OCI-LY7 (cell line): ENCODE measurements around the gene RXFP2. TPM values are rescaled to one million over a fixed set of nuclear protein-coding genes. Genes with fewer than 3 reads are reported as not detected.

Source experiments
- BruUV-seq: library from RNA; stranded (reverse); fragments of 400-500 nt; replicated peaks from 2 replicates; lab custom pipeline; 2021; lab: Mats Ljungman, UMichigan
- CTCF ChIA-PET: fragments of 300-600 bp; sonication (Branson Sonifier 250); formaldehyde crosslinking; loops from one replicate; lab custom pipeline; 2022; ENCODE audit warnings: antibody characterized with exemption; ENCODE audit not compliant: unreplicated experiment; lab: Charles Lee
- POLR2A ChIA-PET: fragments of 300-600 bp; sonication (Branson Sonifier 250); formaldehyde crosslinking; loops from one replicate; lab custom pipeline; 2022; ENCODE audit warnings: antibody characterized with exemption; lab: Charles Lee
- DNase-seq: peaks from one replicate; pipeline ENCODE4 v3.0.0-alpha.2; 2015; ENCODE audit warnings: low spot score
- H2AFZ ChIP-seq: fragments of 200-600 bp; sonication (generic), shearing (Covaris generic); 2 replicates; pipeline ENCODE4 v1.6.1; 2014; ENCODE audit warnings: mild to moderate bottlenecking, antibody characterized with exemption, low read length, moderate library complexity
- H3K27ac ChIP-seq: fragments of 200-600 bp; sonication (generic); 2 replicates; pipeline ENCODE4 v1.5.1; 2014; ENCODE audit warnings: mixed run types, low read depth, mild to moderate bottlenecking, moderate library complexity, low read length, inconsistent platforms; ENCODE audit not compliant: poor library complexity, severe bottlenecking
- H3K36me3 ChIP-seq: fragments of 200-600 bp; sonication (generic); 2 replicates; pipeline ENCODE4 v1.6.1; 2014; ENCODE audit warnings: mild to moderate bottlenecking, antibody characterized with exemption, low read length, moderate library complexity, mixed read lengths; ENCODE audit not compliant: insufficient read depth
- H3K4me1 ChIP-seq: fragments of 200-600 bp; sonication (generic); 2 replicates; pipeline ENCODE4 v1.5.1; 2014; ENCODE audit warnings: mild to moderate bottlenecking, low read length; ENCODE audit not compliant: insufficient read depth, poor library complexity, severe bottlenecking
- H3K4me2 ChIP-seq: fragments of 200-600 bp; sonication (generic); 2 replicates; pipeline ENCODE4 v1.6.1; 2014; ENCODE audit warnings: mild to moderate bottlenecking, low read length
- H3K4me3 ChIP-seq: fragments of 200-600 bp; sonication (generic); 2 replicates; pipeline ENCODE4 v1.5.1; 2014; ENCODE audit warnings: mild to moderate bottlenecking, low read depth, low read length; ENCODE audit not compliant: poor library complexity, severe bottlenecking
- H3K79me2 ChIP-seq: fragments of 200-600 bp; sonication (generic); 2 replicates; pipeline ENCODE4 v1.6.1; 2016; ENCODE audit warnings: low read depth, mild to moderate bottlenecking, low read length, moderate library complexity, mixed read lengths; ENCODE audit not compliant: insufficient read depth
- H3K9me2 ChIP-seq: fragments of 200-600 bp; sonication (generic); 2 replicates; pipeline ENCODE4 v1.6.1; 2016; ENCODE audit warnings: mild to moderate bottlenecking, low read length, mixed read lengths; ENCODE audit not compliant: insufficient read depth
- H3K9me3 ChIP-seq: fragments of 200-600 bp; sonication (generic); 2 replicates; pipeline ENCODE4 v1.6.1; 2014; ENCODE audit warnings: mild to moderate bottlenecking, mixed run types, low read length, mixed read lengths
- H4K20me1 ChIP-seq: fragments of 200-600 bp; sonication (generic); 2 replicates; pipeline ENCODE4 v1.6.1; 2014; ENCODE audit warnings: mild to moderate bottlenecking, antibody characterized with exemption, low read length, moderate library complexity, mixed read lengths; ENCODE audit not compliant: insufficient read depth
- CTCF ChIP-seq: fragments of 200-600 bp; sonication (generic); conservative IDR thresholded peaks from 2 replicates; pipeline ENCODE4 v1.5.1; 2014; ENCODE audit warnings: mild to moderate bottlenecking, antibody characterized with exemption, low read length, moderate library complexity, mixed read lengths
- EZH2phosphoT487 ChIP-seq: fragments of 200-600 bp; sonication (generic); IDR thresholded peaks from 2 replicates; pipeline ENCODE4 v1.6.1; 2018; ENCODE audit warnings: low read depth, borderline replicate concordance, mild to moderate bottlenecking, mixed run types, antibody characterized with exemption, low read length, moderate library complexity, mixed read lengths
- intact Hi-C: fragments of 100-400 bp; cut with micrococcal nuclease; formaldehyde crosslinking; loops from one replicate; pipeline ENCODE4 v1.10.0; 2022; ENCODE audit not compliant: unreplicated experiment
- total RNA-seq, 2 experiments: library from RNA; depleted of rRNA in 1 of 2; stranded (reverse); fragments of >200 nt in 1 of 2; shearing (Covaris generic) in 1 of 2; gene quantifications; 2 replicates each; pipeline ENCODE4 v1.2.3, GENCODE V29; 2014 to 2022

The RXFP2 gene
- total RNA-seq, 2 experiments from 2014 or later, result not detected

DNA sequence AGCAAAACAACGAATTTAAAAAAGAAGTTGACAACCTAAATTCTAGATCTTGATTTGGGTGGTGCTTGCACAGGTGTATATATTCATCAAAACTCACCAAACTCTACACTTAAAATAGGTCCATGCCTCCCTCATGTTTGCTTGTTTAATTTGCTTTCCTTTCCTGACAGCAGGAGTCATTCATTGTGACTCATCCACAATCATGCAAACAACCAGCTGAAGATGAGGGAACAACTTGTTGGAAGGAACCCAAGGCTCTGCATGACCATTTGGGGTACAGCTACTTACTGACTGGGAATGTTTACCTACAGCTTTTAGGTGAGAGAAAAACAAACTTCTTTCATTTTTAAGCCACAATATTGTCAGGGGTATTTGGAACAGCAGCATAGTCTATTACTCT, 96.6 kb downstream of the RXFP2 start:
- POLR2A ChIA-PET, result no interaction called here
- intact Hi-C loops, result no loop called here
- Histone ChIP-seq H3K79me2 (no peaks in the 10 kb centered on the region), H4K20me1 (no peaks in the 10 kb centered on the region), H3K4me1 (no peaks in the 10 kb centered on the region), H3K9me3 (no peaks in the 10 kb centered on the region), H3K9me2 (no peaks in the 10 kb centered on the region), H3K27ac (no peak overlapping the region), H3K4me2 (no peak overlapping the region), H3K36me3 (no peaks in the 10 kb centered on the region), H2AFZ (no peak overlapping the region), H3K4me3 (no peak overlapping the region)
- TF ChIP-seq CTCF (no peak), EZH2phosphoT487 (no peak)
- no peak for DNase-seq
- BruUV-seq, result no TSS peak
- CTCF ChIA-PET, result no interaction called here

- TF ChIP-seq EZH2phosphoT487, result no peak
- TF ChIP-seq CTCF, result no peak
- H3K79me2 ChIP-seq, result no peaks in the 10 kb centered on the region
- no peak overlapping the region for H3K4me3 ChIP-seq
- POLR2A ChIA-PET, result interaction anchor here (0.6 kb wide), 1 partner anchor 112 kb away, joined by 3 read pairs; no protein-coding TSS in a partner anchor
- no TSS peak for BruUV-seq
- no peak overlapping the region for H3K27ac ChIP-seq
- intact Hi-C loops, result no loop called here
- H3K4me1 ChIP-seq, result no peaks in the 10 kb centered on the region
- no peak overlapping the region for H3K4me2 ChIP-seq
- H3K9me3 ChIP-seq, result no peaks in the 10 kb centered on the region
- no peak overlapping the region for H2AFZ ChIP-seq
- no peaks in the 10 kb centered on the region for H3K36me3 ChIP-seq
- CTCF ChIA-PET, result no interaction called here
- DNase-seq, result no peak
- no peaks in the 10 kb centered on the region for H3K9me2 ChIP-seq
- H4K20me1 ChIP-seq, result no peaks in the 10 kb centered on the region
These were observed 103.7 kb downstream of the RXFP2 start for GRCh38 chr13:31843044-31843443.

GRCh38 chr13:31846182-31846938, 107.0 kb downstream of the RXFP2 start:
- CTCF ChIA-PET, result no interaction called here
- peak overlapping the region; percentile 61 for H3K4me3 ChIP-seq

More at GRCh38 chr13:31846182-31846938, 107.0 kb downstream of the RXFP2 start:
- no peaks in the 10 kb centered on the region for H3K9me3 ChIP-seq
- POLR2A ChIA-PET, result interaction anchor here (0.6 kb wide), 1 partner anchor 226 kb away, joined by 3 read pairs; no protein-coding TSS in a partner anchor
- intact Hi-C loops, result no loop called here
- H4K20me1 ChIP-seq, result no peaks in the 10 kb centered on the region
- no peak overlapping the region; the same call in 1 of the 2 replicates for H2AFZ ChIP-seq
- H3K4me2 ChIP-seq, result peak overlapping the region; percentile 64
- BruUV-seq, result no TSS peak
- no peaks in the 10 kb centered on the region for H3K9me2 ChIP-seq
- no peaks in the 10 kb centered on the region for H3K36me3 ChIP-seq
- peak; percentile 71 for DNase-seq
- TF ChIP-seq CTCF, result no peak
- no peak for TF ChIP-seq EZH2phosphoT487
- no peaks in the 10 kb centered on the region for H3K79me2 ChIP-seq
- no peak overlapping the region for H3K27ac ChIP-seq
- H3K4me1 ChIP-seq, result no peaks in the 10 kb centered on the region
